H1 (cell line): ENCODE results near the gene SIDT1. TPM values are rescaled to one million over a fixed set of nuclear protein-coding genes. Genes with fewer than 3 reads are reported as not detected.

Experiments
- CTCF ChIA-PET: fragments of 300-600 bp; sonication (Branson Sonifier 250); formaldehyde crosslinking; loops from one replicate; lab custom pipeline; 2021; ENCODE audit not compliant: partially characterized antibody; lab: Charles Lee
- POLR2A ChIA-PET: fragments of 300-600 bp; sonication (Branson Sonifier 250); formaldehyde crosslinking; loops from one replicate; lab custom pipeline; 2021; ENCODE audit warnings: inconsistent platforms; ENCODE audit not compliant: partially characterized antibody; lab: Charles Lee
- DNase-seq, 2 experiments: peaks; one replicate each; pipeline versions ENCODE4 v3.0.0 to v3.0.0-alpha.2; 2010 to 2022; ENCODE audit warnings: low spot score in 2 of 2, low read depth in 1 of 2, mixed read lengths in 1 of 2
- FAIRE-seq: peaks from 2 replicates; lab custom pipeline; 2011; peaks lifted over from hg19 to GRCh38; lab: Jason Lieb, UNC
- H2AFZ ChIP-seq: 2 replicates; pipeline ENCODE4 v1.8.1; 2012; ENCODE audit warnings: low read length, inconsistent platforms
- H2AK5ac ChIP-seq: 2 replicates; pipeline ENCODE4 v1.6.1; 2013; ENCODE audit warnings: low read depth, low read length
- H2BK120ac ChIP-seq: replicated peaks from 2 replicates; pipeline ENCODE3; 2013; ENCODE audit warnings: low read depth, low read length, inconsistent platforms
- H2BK12ac ChIP-seq: 2 replicates; pipeline ENCODE4 v1.6.1; 2013; ENCODE audit warnings: low read depth, low read length
- H2BK15ac ChIP-seq: 2 replicates; pipeline ENCODE4 v1.6.1; 2013; ENCODE audit warnings: low read length
- H2BK20ac ChIP-seq: 2 replicates; pipeline ENCODE4 v1.6.1; 2013; ENCODE audit warnings: low read length
- H2BK5ac ChIP-seq: 2 replicates; pipeline ENCODE4 v1.6.1; 2013; ENCODE audit warnings: low read depth, low read length
- H3K14ac ChIP-seq: 2 replicates; pipeline ENCODE4 v1.6.1; 2013; ENCODE audit warnings: inconsistent platforms; ENCODE audit not compliant: insufficient read length
- H3K18ac ChIP-seq: 2 replicates; pipeline ENCODE4 v1.6.1; 2013; ENCODE audit warnings: low read length; ENCODE audit errors: extremely low read depth
- H3K23ac ChIP-seq: 2 replicates; pipeline ENCODE4 v1.6.1; 2013; ENCODE audit warnings: inconsistent platforms; ENCODE audit not compliant: insufficient read length
- H3K23me2 ChIP-seq: 2 replicates; pipeline ENCODE4 v1.6.1; 2013; ENCODE audit warnings: low read depth, low read length
- H3K27ac ChIP-seq: 2 replicates; pipeline ENCODE4 v1.6.1; 2011; ENCODE audit warnings: low read depth, low read length, inconsistent platforms
- H3K27me3 ChIP-seq, 4 experiments: replicated peaks in 1 of 4; 1 replicate in 1 of 4; 2 replicates in 3 of 4; pipeline versions ENCODE4 v1.6.1 to v1.8.1; 2011 to 2013; ENCODE audit warnings: low read length in 3 of 4, mild to moderate bottlenecking in 3 of 4, inconsistent platforms in 2 of 4, mixed read lengths in 2 of 4, moderate library complexity in 1 of 4; ENCODE audit not compliant: control insufficient read depth in 3 of 4, insufficient read depth in 3 of 4; ENCODE audit errors: extremely low read depth in 1 of 4
- H3K36me3 ChIP-seq, 4 experiments: 2 replicates each; pipeline versions ENCODE4 v1.6.1 to v1.8.1; 2011 to 2013; ENCODE audit warnings: mild to moderate bottlenecking in 4 of 4, low read length in 3 of 4, moderate library complexity in 2 of 4, control low read depth in 1 of 4, inconsistent platforms in 1 of 4; ENCODE audit not compliant: insufficient read depth in 4 of 4, control insufficient read depth in 2 of 4
- H3K4ac ChIP-seq: replicated peaks from 2 replicates; pipeline ENCODE3; 2013; ENCODE audit warnings: low read length, low read depth, mixed read lengths, inconsistent platforms; ENCODE audit not compliant: insufficient read length
- H3K4me1 ChIP-seq, 4 experiments: replicated peaks in 1 of 4; 1 replicate in 1 of 4; 2 replicates in 3 of 4; pipeline versions ENCODE4 v1.6.1 to v1.8.1; 2011 to 2013; ENCODE audit warnings: low read length in 3 of 4, inconsistent platforms in 2 of 4, mixed read lengths in 1 of 4; ENCODE audit not compliant: insufficient read depth in 4 of 4, control insufficient read depth in 3 of 4
- H3K4me2 ChIP-seq, 2 experiments: 2 replicates each; pipeline versions ENCODE4 v1.6.1 to v1.8.1; 2011 to 2013; ENCODE audit warnings: low read depth in 2 of 2, low read length in 2 of 2, control low read depth in 1 of 2, inconsistent platforms in 1 of 2, mild to moderate bottlenecking in 1 of 2; ENCODE audit not compliant: insufficient read depth in 1 of 2
- H3K4me3 ChIP-seq, 4 experiments: fragments of 200-600, 300-600 bp in 1 of 4; sonication (generic), shearing (Covaris generic), sonication (Bioruptor Twin) in 1 of 4; 2 replicates each; pipeline versions ENCODE4 v1.5.1 to v1.8.1; 2011 to 2016; ENCODE audit warnings: low read length in 4 of 4, low read depth in 3 of 4, control low read depth in 2 of 4, inconsistent platforms in 2 of 4, mild to moderate bottlenecking in 2 of 4, mixed read lengths in 1 of 4, moderate library complexity in 1 of 4; ENCODE audit not compliant: insufficient read depth in 2 of 4; ENCODE audit errors: extremely low read depth in 1 of 4
- H3K56ac ChIP-seq: replicated peaks from 2 replicates; pipeline ENCODE3; 2013; ENCODE audit warnings: low read depth, mild to moderate bottlenecking, mixed read lengths, low read length, inconsistent platforms; ENCODE audit not compliant: insufficient read length
- H3K79me1 ChIP-seq: 2 replicates; pipeline ENCODE4 v1.6.1; 2013; ENCODE audit warnings: low read depth, low read length, control low read depth
- H3K79me2 ChIP-seq, 2 experiments: 2 replicates each; pipeline versions ENCODE4 v1.6.1 to v1.8.1; 2012 to 2013; ENCODE audit warnings: low read length in 2 of 2, mild to moderate bottlenecking in 2 of 2, inconsistent platforms in 1 of 2; ENCODE audit not compliant: insufficient read depth in 2 of 2, control insufficient read depth in 1 of 2
- H3K9ac ChIP-seq, 4 experiments: replicated peaks in 1 of 4; 1 replicate in 1 of 4; 2 replicates in 3 of 4; pipeline versions ENCODE4 v1.6.1 to v1.8.1; 2011 to 2013; ENCODE audit warnings: low read depth in 3 of 4, low read length in 3 of 4, control low read depth in 2 of 4, mild to moderate bottlenecking in 2 of 4, moderate library complexity in 2 of 4, inconsistent platforms in 1 of 4; ENCODE audit errors: extremely low read depth in 1 of 4
- H3K9me3 ChIP-seq, 2 experiments: 2 replicates each; pipeline versions ENCODE4 v1.6.1 to v1.8.1; 2012 to 2013; ENCODE audit warnings: mild to moderate bottlenecking in 2 of 2, moderate library complexity in 2 of 2, control low read depth in 1 of 2, inconsistent platforms in 1 of 2, low read depth in 1 of 2, low read length in 1 of 2, mixed read lengths in 1 of 2; ENCODE audit not compliant: insufficient read depth in 2 of 2
- H4K20me1 ChIP-seq, 2 experiments: replicated peaks in 1 of 2; 2 replicates each; pipeline versions ENCODE3 to v1.8.1; 2011 to 2013; ENCODE audit warnings: inconsistent platforms in 2 of 2, low read length in 2 of 2, mild to moderate bottlenecking in 1 of 2; ENCODE audit not compliant: insufficient read depth in 2 of 2, control insufficient read depth in 1 of 2
- H4K5ac ChIP-seq: 2 replicates; pipeline ENCODE4 v1.6.1; 2013; ENCODE audit warnings: low read length, low read depth, mixed read lengths, inconsistent platforms; ENCODE audit not compliant: insufficient read length
- H4K8ac ChIP-seq: 2 replicates; pipeline ENCODE4 v1.8.0; 2013; ENCODE audit warnings: mild to moderate bottlenecking, moderate library complexity, low read length, inconsistent platforms; ENCODE audit not compliant: insufficient read depth; ENCODE audit errors: extremely low read depth
- H4K91ac ChIP-seq: replicated peaks from 2 replicates; pipeline ENCODE3; 2013; ENCODE audit warnings: low read length, mixed read lengths, inconsistent platforms; ENCODE audit not compliant: insufficient read length
- BRCA1 ChIP-seq: IDR thresholded peaks from 2 replicates; pipeline ENCODE4 v1.6.1; 2012; ENCODE audit warnings: low read depth, low read length, improper control_type of control experiment
- CHD2 ChIP-seq: IDR thresholded peaks from 2 replicates; pipeline ENCODE4 v1.6.1; 2012; ENCODE audit warnings: low read length, improper control_type of control experiment
- CTBP2 ChIP-seq: IDR thresholded peaks from 2 replicates; pipeline ENCODE4 v1.7.0; 2011; ENCODE audit warnings: borderline replicate concordance, mild to moderate bottlenecking, moderate library complexity, mixed read lengths, low read length; ENCODE audit not compliant: insufficient read depth, insufficient read length
- E2F6 ChIP-seq: IDR thresholded peaks from 2 replicates; pipeline ENCODE4 v1.6.1; 2012; ENCODE audit warnings: inconsistent platforms
- EGR1 ChIP-seq: IDR thresholded peaks from 2 replicates; pipeline ENCODE4 v1.6.1; 2011; ENCODE audit warnings: low read depth, low read length, borderline replicate concordance
- EZH2 ChIP-seq: fragments of 200-600 bp; sonication (generic); IDR thresholded peaks from 2 replicates; pipeline ENCODE4 v1.7.1; 2012; ENCODE audit warnings: low read depth, mild to moderate bottlenecking, moderate library complexity, low read length, inconsistent platforms; ENCODE audit not compliant: severe bottlenecking
- KDM1A ChIP-seq: fragments of 200-600, 300-600 bp; sonication (generic); IDR thresholded peaks from 2 replicates; pipeline ENCODE4 v1.7.1; 2016; ENCODE audit warnings: mild to moderate bottlenecking, low read length, borderline replicate concordance
- MAFK ChIP-seq: IDR thresholded peaks from 2 replicates; pipeline ENCODE4 v1.6.1; 2012; ENCODE audit warnings: low read depth, mild to moderate bottlenecking, improper control_type of control experiment, low read length
- RAD21 ChIP-seq, 2 experiments: IDR thresholded peaks in 1 of 2; conservative IDR thresholded peaks in 1 of 2; 2 replicates each; pipeline ENCODE4 v1.6.1; 2011; ENCODE audit warnings: low read depth in 2 of 2, low read length in 2 of 2, improper control_type of control experiment in 1 of 2, inconsistent platforms in 1 of 2, mild to moderate bottlenecking in 1 of 2, moderate library complexity in 1 of 2
- SIX5 ChIP-seq: IDR thresholded peaks from 2 replicates; pipeline ENCODE4 v1.6.1; 2011; ENCODE audit warnings: mild to moderate bottlenecking, low read depth, low read length
- SP2 ChIP-seq: IDR thresholded peaks from 2 replicates; pipeline ENCODE4 v1.6.1; 2012; ENCODE audit warnings: mild to moderate bottlenecking, low read length, inconsistent platforms
- SRF ChIP-seq: IDR thresholded peaks from 2 replicates; pipeline ENCODE4 v1.6.1; 2011; ENCODE audit warnings: mild to moderate bottlenecking, low read depth, low read length, moderate library complexity
- WGBS, 2 experiments: shearing (Covaris generic) in 1 of 2; methylation state at CpG; one replicate each; pipeline versions ENCODE4 v1.1.6 to v1.1.7; 2013 to 2015; ENCODE audit warnings: low lambda C conversion rate in 2 of 2, mixed read lengths in 2 of 2, inconsistent platforms in 1 of 2, low coverage in 1 of 2, missing lambda C conversion rate in 1 of 2; ENCODE audit not compliant: insufficient replicate concordance in 2 of 2, insufficient coverage in 1 of 2, insufficient read length in 1 of 2; ENCODE audit errors: extremely low coverage in 1 of 2, missing lambda C conversion rate in 1 of 2; 5-methylcytosine and 5-hydroxymethylcytosine counted together
- polyA plus RNA-seq, 7 experiments: library from polyadenylated mRNA; depleted of rRNA in 3 of 7; stranded (reverse) in 5 of 7; unstranded in 2 of 7; fragments of >200 nt in 5 of 7; fragments of 200-250 nt in 2 of 7; gene quantifications; 1 replicate in 5 of 7; 2 replicates in 1 of 7; 4 replicates in 1 of 7; pipeline versions ENCODE4 v1.2.1 to v1.2.3, GENCODE V29; 2011 to 2013; ENCODE audit warnings: missing spikeins in 2 of 7, mixed read lengths in 2 of 7
- total RNA-seq: library from RNA; stranded (reverse); fragmentation: NEBNext Ultra II Directional; extraction: Animal tissue kit (Norgen Biotek cat#: 25700); gene quantifications from 2 replicates; pipeline ENCODE4 v1.2.1, GENCODE V29; 2021

The SIDT1 gene
- total and polyA plus RNA-seq, 2 of the 8 experiments (the other 6 are each of a cell fraction or from before 2014, with no cell fraction given): 0.06 TPM; not detected in 1

- ChIA-PET POLR2A (no interaction called here), CTCF (interaction anchor here (1.4 to 1.9 kb wide), 2 partner anchors 12 to 27 kb away, joined by 3 to 5 read pairs; no protein-coding TSS in a partner anchor)
- WGBS, 2 experiments: 79% methylated on average over 2 of the region's 2 CpGs; no CpG with 5 or more reads in 1 of the 2 experiments
- no peak overlapping the region for H3K18ac ChIP-seq
- no peaks in the 10 kb centered on the region for H3K23me2 ChIP-seq
- H2BK20ac ChIP-seq: no peak overlapping the region
- no peak for FAIRE-seq
- no peak overlapping the region for H2BK5ac ChIP-seq
- H3K27ac ChIP-seq: no peak overlapping the region
- no peak overlapping the region for H3K56ac ChIP-seq
- H3K79me1 ChIP-seq: no peaks in the 10 kb centered on the region
- no peak for TF ChIP-seq EZH2
- TF ChIP-seq E2F6: no peak
- TF ChIP-seq BRCA1: no peak
- no peak for TF ChIP-seq EGR1
- TF ChIP-seq SP2: no peak
- TF ChIP-seq CHD2: no peak
- no peak for TF ChIP-seq SIX5
- no peak for TF ChIP-seq MAFK
- TF ChIP-seq SRF: no peak
- no peak for TF ChIP-seq CTBP2
- TF ChIP-seq KDM1A: no peak
- TF ChIP-seq RAD21 (IDR thresholded peaks at IDR 0.05 in 1 of 2, conservative IDR thresholded peaks at IDR 0.05 in 1 of 2; ENCODE audit: low read depth in 2 of 2, low read length in 2 of 2): no peak
- H3K79me2 ChIP-seq: no peaks in the 10 kb centered on the region
- no peak overlapping the region for H3K14ac ChIP-seq
- DNase-seq: no peak
- no peak overlapping the region for H2AFZ ChIP-seq
- no peak overlapping the region for H2BK120ac ChIP-seq
- H4K5ac ChIP-seq: no peak overlapping the region
- H3K9ac ChIP-seq: no peak overlapping the region
- no peaks in the 10 kb centered on the region for H3K9me3 ChIP-seq
- H4K20me1 ChIP-seq: no peaks in the 10 kb centered on the region
- H4K91ac ChIP-seq: no peak overlapping the region
- H3K4me2 ChIP-seq: no peak overlapping the region
- H3K27me3 ChIP-seq: no peaks in the 10 kb centered on the region
- no peak overlapping the region for H3K4ac ChIP-seq
- H4K8ac ChIP-seq: no peak overlapping the region
- no peaks in the 10 kb centered on the region for H3K36me3 ChIP-seq
- H3K23ac ChIP-seq: no peak overlapping the region
- H2AK5ac ChIP-seq: no peak overlapping the region
- no peak overlapping the region for H2BK12ac ChIP-seq
- H3K4me1 ChIP-seq: peaks cover under 1 to 4% (median under 1%) of the 10 kb centered on the region in 4 experiments; a peak in 4 of 7 replicates
- no peak overlapping the region for H2BK15ac ChIP-seq
- H3K4me3 ChIP-seq: no peak overlapping the region
Observed at GRCh38 chr3:113601240-113601639, 68.9 kb downstream of the SIDT1 start.
